Measurements from ENCODE around the gene URM1.

GRCh38 chr9:128414461-128414860 lies 43.3 kb downstream of the URM1 start:
- TF ChIP-seq POLR2A (IDR thresholded peaks at IDR 0.05), result no peak
- TF ChIP-seq CTCF (IDR thresholded peaks at IDR 0.05), result peak in 1 of 6 experiments; percentile 32

All from esophagus squamous epithelium (tissue), 4 donors.